ENCODE measurements around the gene CYP4F22. TPM values are rescaled to one million over a fixed set of nuclear protein-coding genes. Genes with fewer than 3 reads are reported as not detected.

CYP4F22 gene
- total RNA-seq, 2 donors from 2014 or later, result not detected

DNA sequence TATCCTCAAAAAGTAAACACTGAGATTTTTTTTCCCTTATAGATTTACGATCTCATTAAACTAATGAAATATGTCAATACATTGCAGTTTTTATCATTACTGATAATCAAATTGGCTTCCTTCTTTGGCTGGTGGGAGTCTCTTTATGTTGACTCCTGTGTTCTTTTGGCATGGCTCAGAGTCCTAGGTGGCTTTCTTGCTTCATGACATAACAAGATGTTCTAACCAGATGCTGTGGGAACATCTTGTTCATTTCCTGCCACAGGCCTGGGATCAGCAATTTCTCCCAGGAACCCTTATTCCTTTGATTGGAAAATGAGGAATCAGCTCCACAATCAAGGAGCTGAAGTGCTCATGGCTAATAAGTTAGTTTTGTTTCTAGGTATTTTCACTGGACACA lies 13.2 kb upstream of the CYP4F22 start:
- DNase-seq (no peak), ATAC-seq (no peak)
- intact Hi-C loops (cut with DNase I), result no loop called here
- H3K4me1 ChIP-seq, result peaks cover 7% of the 10 kb centered on the region
- no peaks in the 10 kb centered on the region for H3K9me3 ChIP-seq
- H3K4me3 ChIP-seq, result no peak overlapping the region
- no peaks in the 10 kb centered on the region for H3K36me3 ChIP-seq (replicated peaks in 1 of 2; ENCODE audit: insufficient read depth in 1 of 2, low read depth in 2 of 2)
- no peak for TF ChIP-seq POLR2A (IDR thresholded peaks at IDR 0.05)
- TF ChIP-seq, protein P1, sequence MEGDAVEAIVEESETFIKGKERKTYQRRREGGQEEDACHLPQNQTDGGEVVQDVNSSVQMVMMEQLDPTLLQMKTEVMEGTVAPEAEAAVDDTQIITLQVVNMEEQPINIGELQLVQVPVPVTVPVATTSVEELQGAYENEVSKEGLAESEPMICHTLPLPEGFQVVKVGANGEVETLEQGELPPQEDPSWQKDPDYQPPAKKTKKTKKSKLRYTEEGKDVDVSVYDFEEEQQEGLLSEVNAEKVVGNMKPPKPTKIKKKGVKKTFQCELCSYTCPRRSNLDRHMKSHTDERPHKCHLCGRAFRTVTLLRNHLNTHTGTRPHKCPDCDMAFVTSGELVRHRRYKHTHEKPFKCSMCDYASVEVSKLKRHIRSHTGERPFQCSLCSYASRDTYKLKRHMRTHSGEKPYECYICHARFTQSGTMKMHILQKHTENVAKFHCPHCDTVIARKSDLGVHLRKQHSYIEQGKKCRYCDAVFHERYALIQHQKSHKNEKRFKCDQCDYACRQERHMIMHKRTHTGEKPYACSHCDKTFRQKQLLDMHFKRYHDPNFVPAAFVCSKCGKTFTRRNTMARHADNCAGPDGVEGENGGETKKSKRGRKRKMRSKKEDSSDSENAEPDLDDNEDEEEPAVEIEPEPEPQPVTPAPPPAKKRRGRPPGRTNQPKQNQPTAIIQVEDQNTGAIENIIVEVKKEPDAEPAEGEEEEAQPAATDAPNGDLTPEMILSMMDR (IDR thresholded peaks at IDR 0.05), result no peak
- H3K27ac ChIP-seq, result no peak overlapping the region
- 50 to 80% methylated on average over 1 of the region's 1 CpG for WGBS, 2 donors
- H3K27me3 ChIP-seq, result no peaks in the 10 kb centered on the region

DNA sequence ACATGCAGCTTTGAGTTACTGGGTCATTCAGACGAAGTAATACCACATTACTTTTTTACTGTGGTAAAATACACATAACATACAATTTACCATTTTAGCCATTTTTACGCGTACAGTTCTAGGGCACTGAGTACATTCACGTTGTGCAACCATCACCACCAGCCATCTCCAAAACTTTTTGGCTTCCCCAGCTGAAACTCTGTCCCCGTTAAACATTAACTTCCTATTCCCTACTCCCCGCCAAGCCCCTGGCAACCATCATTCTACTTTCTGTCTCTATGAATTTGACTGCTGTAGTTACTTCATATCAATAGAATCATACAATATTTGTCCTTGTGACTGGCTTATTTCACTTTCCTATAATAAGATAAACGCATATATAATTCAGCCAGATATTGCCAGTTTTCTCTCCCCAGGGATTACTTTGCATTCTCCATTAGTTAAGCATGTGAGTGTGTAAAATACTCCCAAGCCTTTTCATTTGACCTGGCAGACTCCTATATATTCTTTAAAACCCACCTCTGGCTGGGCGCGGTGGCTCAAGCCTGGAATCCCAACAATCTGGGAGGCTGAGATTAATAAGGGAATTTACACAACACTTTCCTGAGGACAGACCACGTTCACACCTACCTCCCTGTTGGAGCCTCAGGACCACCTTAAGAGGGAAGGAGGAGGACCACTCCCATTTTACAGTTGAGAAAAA lies 10.0 kb upstream of the CYP4F22 start:
- no peak for ATAC-seq
- DNase-seq, result peak in 1 of 4 donors; percentile 9
- Histone ChIP-seq H3K4me1 (peaks cover 7% of the 10 kb centered on the region), H3K36me3 (replicated peaks in 1 of 2; ENCODE audit: insufficient read depth in 1 of 2, low read depth in 2 of 2) (no peaks in the 10 kb centered on the region), H3K9me3 (no peaks in the 10 kb centered on the region), H3K27me3 (no peaks in the 10 kb centered on the region), H3K27ac (peak overlapping the region in 2 of 4 donors; percentile 5 to 17), H3K4me3 (no peak overlapping the region)
- TF ChIP-seq POLR2A (IDR thresholded peaks at IDR 0.05), result no peak
- TF ChIP-seq, protein P1 (IDR thresholded peaks at IDR 0.05), result no peak
- 39 to 40% methylated on average over 10 of the region's 10 CpGs for whole genome bisulfite sequencing, 2 donors
- intact Hi-C loops (cut with DNase I), result no loop called here

DNA sequence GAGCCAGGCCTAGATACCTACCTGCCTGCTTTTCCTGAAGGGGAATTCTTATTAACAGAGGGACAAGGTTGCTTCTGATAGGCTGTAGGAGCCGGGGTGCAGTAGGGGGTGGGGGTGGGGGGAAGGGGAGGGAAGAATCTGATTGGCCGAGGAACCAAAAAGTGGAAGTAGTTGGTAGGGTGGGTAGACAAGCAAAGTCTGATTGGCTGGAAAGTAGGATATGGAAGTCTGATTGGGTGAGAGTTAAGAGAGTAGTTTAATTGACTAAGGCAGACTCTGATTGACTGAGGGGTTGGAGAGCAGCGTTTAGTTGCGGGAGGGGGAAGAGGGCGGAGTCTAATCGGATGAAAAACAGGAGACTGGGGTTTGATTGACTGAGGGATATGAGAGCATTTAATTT lies 9.4 kb upstream of the CYP4F22 start:
- no peaks in the 10 kb centered on the region for H3K36me3 ChIP-seq (replicated peaks in 1 of 2; ENCODE audit: insufficient read depth in 1 of 2, low read depth in 2 of 2)
- DNase-seq (no peak), ATAC-seq (peak; percentile 33)
- peaks cover 7% of the 10 kb centered on the region for H3K4me1 ChIP-seq
- no peaks in the 10 kb centered on the region for H3K9me3 ChIP-seq
- intact Hi-C loops (cut with DNase I), result no loop called here
- TF ChIP-seq, protein P1 (IDR thresholded peaks at IDR 0.05), result no peak
- TF ChIP-seq POLR2A (IDR thresholded peaks at IDR 0.05), result no peak
- peak overlapping the region in 1 of 4 donors; percentile 17 for H3K27ac ChIP-seq
- H3K27me3 ChIP-seq, result no peaks in the 10 kb centered on the region
- WGBS, 2 donors, result 51 to 60% methylated on average over 6 of the region's 6 CpGs
- H3K4me3 ChIP-seq, result no peak overlapping the region

DNA sequence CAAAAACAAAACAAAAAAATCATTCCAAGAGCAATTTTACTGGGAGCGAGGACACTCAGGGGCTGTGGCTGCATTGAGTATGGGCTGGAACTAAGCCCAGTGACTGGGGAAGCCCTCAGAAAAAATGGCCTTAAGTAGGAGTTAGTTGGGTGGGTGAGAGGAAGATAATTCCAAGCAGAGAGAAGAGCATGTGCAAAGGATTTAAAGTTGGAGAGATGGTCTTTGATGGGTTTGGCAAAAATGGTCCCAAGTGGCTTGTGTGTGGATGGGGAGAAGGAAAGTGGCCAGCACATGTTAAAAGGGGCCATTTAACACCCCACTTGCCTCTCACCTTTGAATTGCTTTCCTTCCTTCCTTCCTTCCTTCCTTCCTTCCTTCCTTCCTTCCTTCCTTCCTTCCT lies 6.7 kb upstream of the CYP4F22 start:
- ATAC-seq (no peak), DNase-seq (no peak)
- H3K27ac ChIP-seq, result no peak overlapping the region
- TF ChIP-seq, protein P1 (IDR thresholded peaks at IDR 0.05), result no peak
- TF ChIP-seq POLR2A (IDR thresholded peaks at IDR 0.05), result no peak
- H3K9me3 ChIP-seq, result no peaks in the 10 kb centered on the region
- WGBS, 2 donors, result 47 to 61% methylated on average over 1 of the region's 1 CpG
- intact Hi-C loops (cut with DNase I), result no loop called here
- no peaks in the 10 kb centered on the region for H3K27me3 ChIP-seq
- H3K36me3 ChIP-seq (replicated peaks in 1 of 2; ENCODE audit: insufficient read depth in 1 of 2, low read depth in 2 of 2), result no peaks in the 10 kb centered on the region
- no peak overlapping the region for H3K4me3 ChIP-seq
- peaks cover 7% of the 10 kb centered on the region for H3K4me1 ChIP-seq

DNA sequence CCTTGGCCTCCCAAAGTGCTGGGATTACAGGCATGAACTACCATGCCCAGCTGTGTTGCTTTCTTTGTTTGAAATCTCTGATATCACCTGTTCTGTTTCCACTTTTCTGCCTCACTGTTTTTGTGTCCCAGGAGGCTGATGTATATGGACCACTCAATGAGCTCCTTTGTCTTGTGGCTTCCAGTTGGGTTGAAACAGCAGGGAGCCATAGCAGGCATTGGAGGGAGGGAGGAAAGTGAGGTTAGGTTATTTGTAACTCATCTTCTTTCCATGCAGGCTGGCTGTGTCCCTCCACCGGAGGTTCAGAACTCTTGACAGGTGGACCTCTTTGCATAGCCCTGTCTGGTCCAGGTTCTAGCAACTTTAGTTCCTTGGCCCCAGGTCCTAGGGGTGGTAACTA lies 6.1 kb upstream of the CYP4F22 start:
- Histone ChIP-seq H3K27ac (no peak overlapping the region), H3K4me1 (peaks cover 7% of the 10 kb centered on the region), H3K9me3 (no peaks in the 10 kb centered on the region), H3K36me3 (replicated peaks in 1 of 2; ENCODE audit: insufficient read depth in 1 of 2, low read depth in 2 of 2) (no peaks in the 10 kb centered on the region), H3K4me3 (no peak overlapping the region), H3K27me3 (no peaks in the 10 kb centered on the region)
- no peak for DNase-seq
- ATAC-seq, result no peak
- intact Hi-C loops (cut with DNase I), result no loop called here
- TF ChIP-seq POLR2A (IDR thresholded peaks at IDR 0.05), result no peak
- WGBS, 2 donors, result 53 to 75% methylated on average over 1 of the region's 1 CpG

Data from body of pancreas (tissue), 4 donors.